GM23248 (cell line): ENCODE data around the gene ASF1B. TPM values are rescaled to one million over a fixed set of nuclear protein-coding genes. Genes with fewer than 3 reads are reported as not detected.

ENCODE experiments used
- DNase-seq: peaks from one replicate; pipeline ENCODE4 v3.0.0-alpha.2; 2015
- H2AFZ ChIP-seq: fragments of 200-600 bp; sonication (generic); 2 replicates; pipeline ENCODE4 v1.6.1; 2016; ENCODE audit warnings: antibody characterized with exemption
- H3F3A ChIP-seq: fragments of 200-600 bp; sonication (generic); 2 replicates; pipeline ENCODE4 v1.6.1; 2016; ENCODE audit warnings: mild to moderate bottlenecking, antibody characterized with exemption, mixed run types; ENCODE audit not compliant: insufficient read depth
- H3K27ac ChIP-seq: fragments of 200-600 bp; sonication (generic); 2 replicates; pipeline ENCODE4 v1.5.1; 2016; ENCODE audit warnings: mild to moderate bottlenecking
- H3K27me3 ChIP-seq: fragments of 200-600 bp; sonication (generic); replicated peaks from 2 replicates; pipeline ENCODE4 v1.6.1; 2016; ENCODE audit warnings: mild to moderate bottlenecking; ENCODE audit not compliant: insufficient read depth
- H3K36me3 ChIP-seq: fragments of 200-600 bp; sonication (generic); 2 replicates; pipeline ENCODE4 v1.6.1; 2016; ENCODE audit warnings: low read depth, mild to moderate bottlenecking
- H3K4me1 ChIP-seq: fragments of 200-600 bp; sonication (generic); 2 replicates; pipeline ENCODE4 v1.6.1; 2016; ENCODE audit warnings: mild to moderate bottlenecking; ENCODE audit not compliant: insufficient read depth
- H3K4me2 ChIP-seq: fragments of 200-600 bp; sonication (generic); one replicate; pipeline ENCODE4 v1.6.1; 2016; ENCODE audit warnings: mild to moderate bottlenecking; ENCODE audit not compliant: unreplicated experiment
- H3K4me3 ChIP-seq: fragments of 200-600 bp; sonication (generic); 2 replicates; pipeline ENCODE4 v1.5.1; 2016; ENCODE audit warnings: mild to moderate bottlenecking
- H3K79me2 ChIP-seq: fragments of 200-600 bp; sonication (generic); 2 replicates; pipeline ENCODE4 v1.6.1; 2016; ENCODE audit warnings: mild to moderate bottlenecking; ENCODE audit not compliant: insufficient read depth
- H3K9ac ChIP-seq: fragments of 200-600 bp; sonication (generic); 2 replicates; pipeline ENCODE4 v1.6.1; 2016; ENCODE audit warnings: mild to moderate bottlenecking
- H3K9me2 ChIP-seq: fragments of 200-600 bp; sonication (generic); 2 replicates; pipeline ENCODE4 v1.6.1; 2016; ENCODE audit warnings: mixed run types, mild to moderate bottlenecking, moderate library complexity; ENCODE audit not compliant: insufficient read depth
- H3K9me3 ChIP-seq: fragments of 200-600 bp; sonication (generic); one replicate; pipeline ENCODE4 v1.6.1; 2017; ENCODE audit warnings: low read depth
- H4K20me1 ChIP-seq: fragments of 200-600 bp; sonication (generic); 2 replicates; pipeline ENCODE4 v1.6.0; 2016; ENCODE audit not compliant: insufficient read depth
- EZH2 ChIP-seq: fragments of 200-600 bp; sonication (generic); IDR thresholded peaks from 2 replicates; pipeline ENCODE4 v1.6.1; 2018; ENCODE audit warnings: antibody characterized with exemption, mild to moderate bottlenecking; ENCODE audit not compliant: insufficient read depth, poor library complexity, severe bottlenecking
- EZH2phosphoT487 ChIP-seq: fragments of 200-600 bp; sonication (generic); IDR thresholded peaks from 2 replicates; pipeline ENCODE4 v1.6.1; 2018; ENCODE audit warnings: antibody characterized with exemption, moderate library complexity, mild to moderate bottlenecking, low read depth; ENCODE audit not compliant: insufficient read depth
- WGBS, 2 experiments: methylation state at CpG; one replicate each; pipeline ENCODE4 v1.1.6; 2015 to 2017; ENCODE audit warnings: low lambda C conversion rate in 2 of 2, low coverage in 1 of 2; ENCODE audit errors: missing lambda C conversion rate in 2 of 2; 5-methylcytosine and 5-hydroxymethylcytosine counted together
- in situ Hi-C: fragments of 300-500 bp; cut with MboI; formaldehyde crosslinking; loops from 2 replicates; pipeline ENCODE4 v1.15.0; 2020
- polyA plus RNA-seq: library from polyadenylated mRNA; unstranded; fragments of >200 nt; fragmentation: Nextera tagmentation; extraction: Ambion mirVana; gene quantifications from 2 replicates; pipeline ENCODE4 v1.2.1, GENCODE V29; 2016
- total RNA-seq: library from RNA; depleted of rRNA; stranded (reverse); fragments of >200 nt; shearing (Covaris generic); gene quantifications from 2 replicates; pipeline ENCODE4 v1.2.3, GENCODE V29; 2014

ASF1B gene
- total and polyA plus RNA-seq, 2 experiments from 2014 or later, result 11.2 to 19.0 TPM

- TF ChIP-seq EZH2phosphoT487 (no peak), EZH2 (no peak)
- Histone ChIP-seq H3K4me1 (no peaks in the 10 kb centered on the region), H3K27me3 (no peaks in the 10 kb centered on the region), H3K4me3 (no peak overlapping the region), H3F3A (no peaks in the 10 kb centered on the region), H3K9me2 (no peaks in the 10 kb centered on the region), H3K36me3 (0 out of 2 replicates have a peak, but pooled peaks cover 12% of the 10 kb centered on the region), H3K9me3 (no peaks in the 10 kb centered on the region), H3K9ac (no peak overlapping the region), H2AFZ (no peak overlapping the region), H4K20me1 (no peaks in the 10 kb centered on the region), H3K27ac (no peak overlapping the region), H3K79me2 (no peaks in the 10 kb centered on the region), H3K4me2 (no peak overlapping the region)
- 84% methylated on average over 20 to 21 of the region's 21 CpGs for WGBS, 2 experiments
- no peak for DNase-seq
- in situ Hi-C loops, result no loop called here
These were observed 38.7 kb downstream of the ASF1B start for GRCh38 chr19:14097532-14098151.

- 96 to 97% methylated on average over 11 of the region's 11 CpGs for WGBS, 2 experiments
These were observed 40.0 kb downstream of the ASF1B start for GRCh38 chr19:14096272-14096992.

GRCh38 chr19:14094854-14095253 is 41.5 kb downstream of the ASF1B start:
- Histone ChIP-seq H3K9me3 (no peaks in the 10 kb centered on the region), H4K20me1 (no peaks in the 10 kb centered on the region), H3K9ac (no peak overlapping the region), H3K79me2 (no peaks in the 10 kb centered on the region), H3F3A (0 out of 2 replicates have a peak, but pooled peaks cover 4% of the 10 kb centered on the region), H3K27me3 (no peaks in the 10 kb centered on the region), H3K9me2 (no peaks in the 10 kb centered on the region), H3K4me3 (no peak overlapping the region), H3K36me3 (0 out of 2 replicates have a peak, but pooled peaks cover 5% of the 10 kb centered on the region), H3K27ac (no peak overlapping the region), H2AFZ (no peak overlapping the region), H3K4me2 (no peak overlapping the region), H3K4me1 (no peaks in the 10 kb centered on the region; the same call in 1 of the 2 replicates)
- in situ Hi-C loops, result no loop called here
- 90 to 91% methylated on average over 7 of the region's 7 CpGs for WGBS, 2 experiments
- TF ChIP-seq EZH2phosphoT487, result no peak
- TF ChIP-seq EZH2, result no peak
- no peak for DNase-seq

More at GRCh38 chr19:14096272-14096992, 40.0 kb downstream of the ASF1B start:
- Histone ChIP-seq H2AFZ (no peak overlapping the region), H3K79me2 (no peaks in the 10 kb centered on the region), H3K9me2 (no peaks in the 10 kb centered on the region), H3K4me1 (no peaks in the 10 kb centered on the region; the same call in 1 of the 2 replicates), H3K36me3 (0 out of 2 replicates have a peak, but pooled peaks cover 8% of the 10 kb centered on the region), H3K9ac (no peak overlapping the region), H3K4me2 (no peak overlapping the region), H4K20me1 (no peaks in the 10 kb centered on the region), H3K27me3 (no peaks in the 10 kb centered on the region), H3K27ac (no peak overlapping the region), H3F3A (0 out of 2 replicates have a peak, but pooled peaks cover 4% of the 10 kb centered on the region), H3K9me3 (no peaks in the 10 kb centered on the region), H3K4me3 (no peak overlapping the region)
- no peak for TF ChIP-seq EZH2phosphoT487
- no peak for TF ChIP-seq EZH2
- no peak for DNase-seq
- in situ Hi-C loops, result no loop called here

- Histone ChIP-seq H3K27ac (no peak overlapping the region), H3K36me3 (0 out of 2 replicates have a peak, but pooled peaks cover 5% of the 10 kb centered on the region), H3F3A (0 out of 2 replicates have a peak, but pooled peaks cover 4% of the 10 kb centered on the region), H3K79me2 (peaks cover 10% of the 10 kb centered on the region), H3K4me2 (no peak overlapping the region), H3K4me1 (peaks cover 3% of the 10 kb centered on the region), H3K9ac (no peak overlapping the region), H3K27me3 (no peaks in the 10 kb centered on the region), H3K9me2 (no peaks in the 10 kb centered on the region), H3K9me3 (no peaks in the 10 kb centered on the region), H4K20me1 (no peaks in the 10 kb centered on the region), H3K4me3 (no peak overlapping the region), H2AFZ (no peak overlapping the region)
- 97 to 98% methylated on average over 9 of the region's 9 CpGs for WGBS, 2 experiments
- in situ Hi-C loops, result no loop called here
- DNase-seq, result no peak
- TF ChIP-seq EZH2phosphoT487, result no peak
- TF ChIP-seq EZH2, result no peak
These were observed 43.1 kb downstream of the ASF1B start for GRCh38 chr19:14093117-14093823.
